GM06990 (cell line): ENCODE data around the gene MCU.

Source experiments
- DNase-seq: peaks from one replicate; pipeline ENCODE4 v3.0.0-alpha.2; 2011; ENCODE audit not compliant: insufficient read length; ENCODE audit errors: extremely low read depth
- H3K27me3 ChIP-seq: replicated peaks from 2 replicates; pipeline ENCODE4 v1.6.0; 2011; ENCODE audit warnings: low read length; ENCODE audit not compliant: control insufficient read depth, insufficient read depth
- H3K36me3 ChIP-seq: 2 replicates; pipeline ENCODE4 v1.5.1; 2011; ENCODE audit warnings: low read length; ENCODE audit not compliant: control insufficient read depth, insufficient read depth
- H3K4me3 ChIP-seq: replicated peaks from 2 replicates; pipeline ENCODE4 v1.5.1; 2011; ENCODE audit warnings: low read depth, mild to moderate bottlenecking, control low read depth, low read length
- TF ChIP-seq, protein P1 (sequence below): IDR thresholded peaks from 2 replicates; pipeline ENCODE4 v1.5.1; 2011; ENCODE audit warnings: low read length, control low read depth, mild to moderate bottlenecking, inconsistent platforms; ENCODE audit not compliant: insufficient read depth, poor library complexity, severe bottlenecking

The MCU gene

DNA sequence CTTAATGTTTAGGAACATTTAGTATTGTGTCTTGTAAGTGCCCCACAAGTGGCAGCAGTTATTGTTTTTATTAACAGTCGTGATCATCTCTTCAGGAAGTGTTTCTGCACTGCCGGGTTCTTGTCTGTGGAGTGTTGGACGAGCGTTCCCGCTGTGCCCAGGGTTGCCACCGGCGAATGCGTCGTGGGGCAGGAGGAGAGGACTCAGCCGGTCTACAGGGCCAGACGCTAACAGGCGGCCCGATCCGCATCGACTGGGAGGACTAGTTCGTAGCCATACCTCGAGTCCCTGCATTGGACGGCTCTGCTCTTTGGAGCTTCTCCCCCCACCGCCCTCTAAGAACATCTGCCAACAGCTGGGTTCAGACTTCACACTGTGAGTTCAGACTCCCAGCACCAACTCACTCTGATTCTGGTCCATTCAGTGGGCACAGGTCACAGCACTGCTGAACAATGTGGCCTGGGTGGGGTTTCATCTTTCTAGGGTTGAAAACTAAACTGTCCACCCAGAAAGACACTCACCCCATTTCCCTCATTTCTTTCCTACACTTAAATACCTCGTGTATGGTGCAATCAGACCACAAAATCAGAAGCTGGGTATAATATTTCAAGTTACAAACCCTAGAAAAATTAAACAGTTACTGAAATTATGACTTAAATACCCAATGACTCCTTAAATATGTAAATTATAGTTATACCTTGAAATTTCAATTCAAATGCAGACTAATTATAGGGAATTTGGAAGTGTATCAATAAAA lies 240.5 kb downstream of the MCU start:
- TF ChIP-seq, protein P1, sequence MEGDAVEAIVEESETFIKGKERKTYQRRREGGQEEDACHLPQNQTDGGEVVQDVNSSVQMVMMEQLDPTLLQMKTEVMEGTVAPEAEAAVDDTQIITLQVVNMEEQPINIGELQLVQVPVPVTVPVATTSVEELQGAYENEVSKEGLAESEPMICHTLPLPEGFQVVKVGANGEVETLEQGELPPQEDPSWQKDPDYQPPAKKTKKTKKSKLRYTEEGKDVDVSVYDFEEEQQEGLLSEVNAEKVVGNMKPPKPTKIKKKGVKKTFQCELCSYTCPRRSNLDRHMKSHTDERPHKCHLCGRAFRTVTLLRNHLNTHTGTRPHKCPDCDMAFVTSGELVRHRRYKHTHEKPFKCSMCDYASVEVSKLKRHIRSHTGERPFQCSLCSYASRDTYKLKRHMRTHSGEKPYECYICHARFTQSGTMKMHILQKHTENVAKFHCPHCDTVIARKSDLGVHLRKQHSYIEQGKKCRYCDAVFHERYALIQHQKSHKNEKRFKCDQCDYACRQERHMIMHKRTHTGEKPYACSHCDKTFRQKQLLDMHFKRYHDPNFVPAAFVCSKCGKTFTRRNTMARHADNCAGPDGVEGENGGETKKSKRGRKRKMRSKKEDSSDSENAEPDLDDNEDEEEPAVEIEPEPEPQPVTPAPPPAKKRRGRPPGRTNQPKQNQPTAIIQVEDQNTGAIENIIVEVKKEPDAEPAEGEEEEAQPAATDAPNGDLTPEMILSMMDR, result no peak
- no peak overlapping the region for H3K4me3 ChIP-seq
- H3K36me3 ChIP-seq, result no peaks in the 10 kb centered on the region
- no peaks in the 10 kb centered on the region for H3K27me3 ChIP-seq
- no peak for DNase-seq

DNA sequence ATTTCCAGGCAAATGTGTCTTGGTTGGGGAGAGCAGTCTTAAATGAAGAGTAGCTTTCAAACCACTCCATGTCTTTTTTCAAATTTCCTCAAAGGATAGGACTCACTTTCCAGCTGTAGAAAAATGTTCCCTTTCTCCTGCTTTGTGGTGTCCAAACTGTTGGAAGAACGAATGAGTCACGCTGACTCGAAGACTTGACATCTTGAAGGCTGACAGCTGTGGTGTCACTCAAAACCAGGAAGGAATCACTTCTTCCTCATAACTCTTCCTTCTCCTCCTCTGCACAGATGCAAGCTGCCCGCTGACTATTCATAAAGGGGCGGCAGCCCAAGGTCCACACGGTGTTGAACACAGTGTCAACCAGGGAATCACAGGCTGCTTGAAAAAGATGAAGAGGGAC lies 243.4 kb downstream of the MCU start:
- H3K27me3 ChIP-seq, result no peaks in the 10 kb centered on the region
- no peak for DNase-seq
- TF ChIP-seq, protein P1, result no peak
- no peaks in the 10 kb centered on the region for H3K36me3 ChIP-seq
- no peak overlapping the region for H3K4me3 ChIP-seq
